Natural killer cell (primary cell): ENCODE data around the gene GGN. TPM values are rescaled to one million over a fixed set of nuclear protein-coding genes. Genes with fewer than 3 reads are reported as not detected.
A peak's percentile ranks its signal among the peaks of the same experiment; 100 is the strongest.

Source experiments
- ATAC-seq, 3 donors: fragments of 150-1000 bp in 2 of 3; fragments of 200-7000 bp in 1 of 3; cut with Tn5 transposase; 1 replicate in 1 of 3; 2 replicates in 2 of 3; pipeline ENCODE4 v1.10.0; 2021; ENCODE audit warnings: mild to moderate bottlenecking in 2 of 3, moderate library complexity in 2 of 3
- DNase-seq, 2 donors: peaks; one replicate each; pipeline versions ENCODE4 v3.0.0 to v3.0.0-alpha.2; 2013 to 2021; ENCODE audit warnings: mixed read lengths in 1 of 2
- H3K27ac ChIP-seq: one replicate; pipeline ENCODE4 v1.5.1; 2013; ENCODE audit warnings: mild to moderate bottlenecking, low read length
- H3K27me3 ChIP-seq: one replicate; pipeline ENCODE4 v1.6.1; 2013; ENCODE audit warnings: low read length; ENCODE audit not compliant: control insufficient read depth, insufficient read depth
- H3K36me3 ChIP-seq: one replicate; pipeline ENCODE4 v1.6.1; 2013; ENCODE audit warnings: low read length; ENCODE audit not compliant: control insufficient read depth, insufficient read depth
- H3K4me1 ChIP-seq: one replicate; pipeline ENCODE4 v1.6.1; 2013; ENCODE audit warnings: low read length; ENCODE audit not compliant: control insufficient read depth, insufficient read depth
- H3K4me3 ChIP-seq: one replicate; pipeline ENCODE4 v1.5.1; 2013; ENCODE audit warnings: low read length
- H3K9me3 ChIP-seq: one replicate; pipeline ENCODE4 v1.6.1; 2013; ENCODE audit warnings: low read length; ENCODE audit not compliant: control insufficient read depth, insufficient read depth
- H3K27ac Mint-ChIP-seq, 2 donors: one replicate each; pipeline ENCODE4 v1.8.0; 2022; ENCODE audit warnings: mild to moderate bottlenecking in 2 of 2, mixed read lengths in 2 of 2, moderate library complexity in 1 of 2
- H3K27me3 Mint-ChIP-seq, 2 donors: one replicate each; pipeline ENCODE4 v1.8.0; 2022; ENCODE audit warnings: low read depth in 2 of 2, mixed read lengths in 2 of 2
- H3K36me3 Mint-ChIP-seq: one replicate; pipeline ENCODE4 v1.8.0; 2022; ENCODE audit warnings: mixed read lengths
- H3K4me1 Mint-ChIP-seq, 2 donors: one replicate each; pipeline ENCODE4 v1.8.0; 2022; ENCODE audit warnings: mixed read lengths in 2 of 2
- H3K4me3 Mint-ChIP-seq: one replicate; pipeline ENCODE4 v1.8.0; 2022; ENCODE audit warnings: mild to moderate bottlenecking, moderate library complexity, mixed read lengths
- H3K9me3 Mint-ChIP-seq, 2 donors: one replicate each; pipeline ENCODE4 v1.8.0; 2022; ENCODE audit warnings: mixed read lengths in 2 of 2
- CTCF ChIP-seq: fragments of 200-600 bp; IDR thresholded peaks from one replicate; pipeline ENCODE4 v1.8.0; 2022; ENCODE audit warnings: antibody characterized with exemption
- WGBS: methylation state at CpG from one replicate; pipeline ENCODE4 v1.1.7; 2013; ENCODE audit warnings: missing lambda C conversion rate; ENCODE audit not compliant: insufficient coverage; 5-methylcytosine and 5-hydroxymethylcytosine counted together
- intact Hi-C: fragments of 100-400 bp; cut with micrococcal nuclease; formaldehyde crosslinking; loops from one replicate; pipeline ENCODE4 v1.14.2; 2022
- total RNA-seq, 4 donors: library from RNA; stranded (reverse); fragments of 120-200 nt in 1 of 4; gene quantifications; one replicate each; pipeline versions ENCODE4 v1.2.3 to v1.2.4, GENCODE V29; 2013 to 2022

GGN gene
- total RNA-seq = not detected
- total RNA-seq (2013) = not detected

- H3K9me3 ChIP-seq = no peaks in the 10 kb centered on the region
- H3K27me3 ChIP-seq = peaks cover 16% of the 10 kb centered on the region
- peak within 1 kb of the TSS; percentile 72 to 90 for H3K27ac Mint-ChIP-seq
- WGBS = under 1% methylated on average over 51 of the region's 51 CpGs
- H3K4me1 ChIP-seq = peaks cover 35% of the 10 kb centered on the region
- peaks cover 9% of the 10 kb centered on the region for H3K36me3 Mint-ChIP-seq
- peak within 1 kb of the TSS; percentile 94 for H3K4me3 Mint-ChIP-seq
- ATAC-seq = peak; percentile 76 to 82 (median 78)
- peaks cover 12 to 19% of the 10 kb centered on the region in 2 donors for H3K4me1 Mint-ChIP-seq
- H3K36me3 ChIP-seq = peaks cover 16% of the 10 kb centered on the region
- no peaks in the 10 kb centered on the region for H3K9me3 Mint-ChIP-seq
- peak within 1 kb of the TSS; percentile 30 for H3K4me3 ChIP-seq
- no peak within 1 kb of the TSS for H3K27ac ChIP-seq
- no peak for TF ChIP-seq CTCF
- H3K27me3 Mint-ChIP-seq = peaks cover 13 to 20% of the 10 kb centered on the region in 2 donors
- intact Hi-C loops = loop anchor here (2.0 kb wide), 1 partner anchor 13 kb away; the partner anchor contains the start of gene PSMD8
- peak; percentile 74 to 88 for DNase-seq
Measured at GRCh38 chr19:38387550-38388348, at the start of gene GGN. Gene GGN, minus strand, starts transcription at chr19:38388034. Its CDS starts 773 bp downstream, at chr19:38387261.

GRCh38 chr19:38437295-38437694, 49.5 kb upstream of the GGN start:
- peaks cover 6 to 19% of the 10 kb centered on the region in 2 donors for H3K4me1 Mint-ChIP-seq
- H3K9me3 Mint-ChIP-seq = no peaks in the 10 kb centered on the region
- intact Hi-C loops = no loop called here
- Histone ChIP-seq H3K27me3 (peaks cover 14% of the 10 kb centered on the region), H3K4me1 (peaks cover 6% of the 10 kb centered on the region), H3K9me3 (no peaks in the 10 kb centered on the region), H3K27ac (no peak overlapping the region), H3K4me3 (no peak overlapping the region), H3K36me3 (no peaks in the 10 kb centered on the region)
- no peak for TF ChIP-seq CTCF
- no peaks in the 10 kb centered on the region for H3K36me3 Mint-ChIP-seq
- 88% methylated on average over 6 of the region's 6 CpGs for WGBS
- peaks cover 9 to 10% of the 10 kb centered on the region in 2 donors for H3K27me3 Mint-ChIP-seq
- H3K4me3 Mint-ChIP-seq = no peak overlapping the region
- no peak overlapping the region for H3K27ac Mint-ChIP-seq
- DNase-seq (no peak), ATAC-seq (no peak)

DNA sequence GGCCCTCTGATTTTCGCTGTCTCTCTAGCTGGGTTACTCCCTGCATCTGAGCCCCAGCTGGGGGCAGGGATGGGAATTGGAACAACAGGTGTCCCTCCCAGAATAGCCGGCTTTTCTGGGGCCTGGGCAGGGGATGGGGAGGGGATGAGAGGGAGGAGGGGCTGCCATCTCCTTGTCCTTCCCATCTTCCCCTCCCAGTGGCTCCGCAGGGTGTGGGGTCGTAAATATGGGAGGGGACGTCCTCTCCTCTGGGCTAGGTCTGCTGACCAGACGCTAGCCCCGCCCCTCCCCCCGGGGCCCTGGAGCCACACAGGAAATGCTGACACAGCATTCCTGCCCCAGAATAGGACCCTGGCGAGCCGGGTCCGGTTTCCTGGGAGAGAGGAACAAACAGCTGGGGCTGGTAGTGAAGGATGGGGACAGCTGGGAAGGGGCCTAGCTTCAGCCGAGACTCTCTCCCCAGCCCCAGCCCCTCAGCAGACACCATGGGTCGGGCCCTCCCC, 46.8 kb upstream of the GGN start:
- Mint-ChIP-seq H3K36me3 (no peaks in the 10 kb centered on the region), H3K27ac (no peak overlapping the region), H3K4me1 (peaks cover 6 to 14% of the 10 kb centered on the region in 2 donors), H3K9me3 (no peaks in the 10 kb centered on the region), H3K4me3 (no peak overlapping the region), H3K27me3 (peaks cover 9 to 12% of the 10 kb centered on the region in 2 donors)
- no peaks in the 10 kb centered on the region for H3K9me3 ChIP-seq
- ATAC-seq (no peak), DNase-seq (no peak)
- H3K4me3 ChIP-seq = no peak overlapping the region
- 47% methylated on average over 9 of the region's 13 CpGs for WGBS
- peaks cover 6% of the 10 kb centered on the region for H3K4me1 ChIP-seq
- no peak for TF ChIP-seq CTCF
- intact Hi-C loops = no loop called here
- H3K27me3 ChIP-seq = peaks cover 14% of the 10 kb centered on the region
- H3K27ac ChIP-seq = no peak overlapping the region
- H3K36me3 ChIP-seq = no peaks in the 10 kb centered on the region
